ENCODE results near the gene MAST2.
A peak's percentile ranks its signal among the peaks of the same experiment; 100 is the strongest.

DNA sequence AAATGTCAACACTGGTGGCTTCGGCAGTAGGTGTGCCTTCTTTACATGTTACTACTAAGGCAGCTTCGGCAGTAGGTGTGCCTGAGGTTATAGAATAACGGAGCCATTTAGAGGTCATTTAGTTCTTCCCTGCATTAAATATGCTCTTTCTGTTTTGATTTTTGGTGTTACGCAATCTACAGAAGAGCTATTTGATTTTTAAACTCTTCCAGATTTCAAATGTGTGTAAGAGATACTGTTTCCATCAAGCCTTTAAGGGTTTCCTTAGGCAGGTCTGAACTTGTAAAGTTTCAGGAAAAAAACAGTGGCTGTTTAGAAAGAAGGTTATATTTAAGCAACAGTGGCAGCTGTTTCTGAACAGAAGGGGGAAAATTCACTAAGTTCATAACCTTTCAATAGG is 274.2 kb downstream of the MAST2 start:
- TF ChIP-seq RFX5 (IDR thresholded peaks at IDR 0.05; ENCODE audit: low read depth, low read length), result no peak
- TF ChIP-seq MAFK (IDR thresholded peaks at IDR 0.05; ENCODE audit: low read depth, low read length), result no peak
- TF ChIP-seq CHD1 (IDR thresholded peaks at IDR 0.05; ENCODE audit: low read depth, low read length), result no peak
- TF ChIP-seq CTCF (conservative IDR thresholded peaks at IDR 0.05; ENCODE audit: low read depth, low read length), result no peak
- TF ChIP-seq MXI1 (IDR thresholded peaks at IDR 0.05; ENCODE audit: borderline replicate concordance, low read depth, low read length), result no peak
- no peak for TF ChIP-seq SMC3 (IDR thresholded peaks at IDR 0.05; ENCODE audit: low read depth, low read length)
- TF ChIP-seq POLR2A (IDR thresholded peaks at IDR 0.05; ENCODE audit: low read depth, low read length), result no peak
- TF ChIP-seq RAD21 (IDR thresholded peaks at IDR 0.05; ENCODE audit: low read length), result no peak
- TF ChIP-seq BHLHE40 (IDR thresholded peaks at IDR 0.05; ENCODE audit: low read depth, low read length), result no peak
- peak; percentile 94 for TF ChIP-seq CEBPB (IDR thresholded peaks at IDR 0.05; ENCODE audit: low read depth, low read length)
- no peak for TF ChIP-seq NFE2L2 (IDR thresholded peaks at IDR 0.05; ENCODE audit: low read depth, low read length)

Measured in IMR-90 (cell line).